Measurements from ENCODE around the gene ANGPT4.

GRCh38 chr20:916825-917224 is 691 bp upstream of the ANGPT4 start:
- TF ChIP-seq, protein P1, sequence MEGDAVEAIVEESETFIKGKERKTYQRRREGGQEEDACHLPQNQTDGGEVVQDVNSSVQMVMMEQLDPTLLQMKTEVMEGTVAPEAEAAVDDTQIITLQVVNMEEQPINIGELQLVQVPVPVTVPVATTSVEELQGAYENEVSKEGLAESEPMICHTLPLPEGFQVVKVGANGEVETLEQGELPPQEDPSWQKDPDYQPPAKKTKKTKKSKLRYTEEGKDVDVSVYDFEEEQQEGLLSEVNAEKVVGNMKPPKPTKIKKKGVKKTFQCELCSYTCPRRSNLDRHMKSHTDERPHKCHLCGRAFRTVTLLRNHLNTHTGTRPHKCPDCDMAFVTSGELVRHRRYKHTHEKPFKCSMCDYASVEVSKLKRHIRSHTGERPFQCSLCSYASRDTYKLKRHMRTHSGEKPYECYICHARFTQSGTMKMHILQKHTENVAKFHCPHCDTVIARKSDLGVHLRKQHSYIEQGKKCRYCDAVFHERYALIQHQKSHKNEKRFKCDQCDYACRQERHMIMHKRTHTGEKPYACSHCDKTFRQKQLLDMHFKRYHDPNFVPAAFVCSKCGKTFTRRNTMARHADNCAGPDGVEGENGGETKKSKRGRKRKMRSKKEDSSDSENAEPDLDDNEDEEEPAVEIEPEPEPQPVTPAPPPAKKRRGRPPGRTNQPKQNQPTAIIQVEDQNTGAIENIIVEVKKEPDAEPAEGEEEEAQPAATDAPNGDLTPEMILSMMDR (IDR thresholded peaks at IDR 0.05; ENCODE audit: insufficient read depth, low read length, poor library complexity, severe bottlenecking) = no peak
- no peak for TF ChIP-seq EZH2phosphoT487 (conservative IDR thresholded peaks at IDR 0.05; ENCODE audit: low read length)

All from SU-DHL-6 (cell line).